Mucosa of descending colon (tissue), 3 donors: Measurements from ENCODE around the gene HPS6. TPM values are rescaled to one million over a fixed set of nuclear protein-coding genes. Genes with fewer than 3 reads are reported as not detected.
A peak's percentile ranks its signal among the peaks of the same experiment; 100 is the strongest.

ENCODE experiments used
- ATAC-seq: fragments of 200-7000 bp; cut with Tn5 transposase; one replicate; pipeline ENCODE4 v1.9.1; 2020; ENCODE audit warnings: mild to moderate bottlenecking, moderate library complexity
- DNase-seq, 3 donors: peaks; one replicate each; pipeline ENCODE4 v3.0.0-alpha.2; 2020
- H3K36me3 ChIP-seq: fragments of 200-600 bp; one replicate; pipeline ENCODE4 v1.8.0; 2021; ENCODE audit warnings: low read depth, mild to moderate bottlenecking
- H3K4me1 ChIP-seq: fragments of 200-600 bp; one replicate; pipeline ENCODE4 v1.8.0; 2021; ENCODE audit warnings: low read depth, mild to moderate bottlenecking
- H3K4me3 ChIP-seq: fragments of 200-600 bp; one replicate; pipeline ENCODE4 v1.8.0; 2021; ENCODE audit warnings: mild to moderate bottlenecking
- H3K9me3 ChIP-seq: fragments of 200-600 bp; one replicate; pipeline ENCODE4 v1.8.0; 2021; ENCODE audit warnings: mild to moderate bottlenecking
- CTCF ChIP-seq: fragments of 200-600 bp; IDR thresholded peaks from one replicate; pipeline ENCODE4 v1.8.0; 2022; ENCODE audit warnings: antibody characterized with exemption, mild to moderate bottlenecking
- intact Hi-C, 2 donors: fragments of 100-400 bp; cut with DNase I in 1 of 2; cut with micrococcal nuclease in 1 of 2; formaldehyde crosslinking; loops; one replicate each; pipeline versions ENCODE4 v1.11.0 to v1.11.1; 2022; cut with DNase I, micrococcal nuclease
- total RNA-seq, 3 donors: library from RNA; stranded (reverse); fragmentation: NEBNext Ultra II Directional in 2 of 3; extraction: Animal tissue kit (Norgen Biotek cat#: 25700) in 2 of 3; gene quantifications; one replicate each; pipeline versions ENCODE4 v1.2.1 to v1.2.4, GENCODE V29; 2021 to 2023
- donor health status: DM: no; HTN: no; CAD: no; lungs with moderate emphysema.
- donor health status: DM: no; HTN: no; CAD: no.
- donor health status: DM: no; HTN: yes; CAD: no.

Gene HPS6
- total RNA-seq, 3 donors from 2014 or later = 17.8 to 21.4 (median 18.3) TPM

GRCh38 chr10:102072673-102073527, 7.8 kb downstream of the HPS6 start:
- Histone ChIP-seq H3K4me1 (peaks cover 4% of the 10 kb centered on the region), H3K36me3 (no peaks in the 10 kb centered on the region), H3K4me3 (no peak overlapping the region), H3K9me3 (no peaks in the 10 kb centered on the region)
- intact Hi-C loops = no loop called here
- peak; percentile 83 for TF ChIP-seq CTCF
- ATAC-seq (peak; percentile 95), DNase-seq (peak in 2 of 3 donors; percentile 81 to 95)

GRCh38 chr10:102083541-102083940, 18.4 kb downstream of the HPS6 start:
- no peaks in the 10 kb centered on the region for H3K4me1 ChIP-seq
- H3K36me3 ChIP-seq = no peaks in the 10 kb centered on the region
- TF ChIP-seq CTCF = no peak
- intact Hi-C loops = no loop called here
- no peak overlapping the region for H3K4me3 ChIP-seq
- no peak for ATAC-seq
- H3K9me3 ChIP-seq = no peaks in the 10 kb centered on the region
- DNase-seq = no peak

GRCh38 chr10:102085336-102085735, 20.2 kb downstream of the HPS6 start:
- ATAC-seq (no peak), DNase-seq (no peak)
- Histone ChIP-seq H3K4me3 (no peak overlapping the region), H3K36me3 (no peaks in the 10 kb centered on the region), H3K4me1 (no peaks in the 10 kb centered on the region), H3K9me3 (no peaks in the 10 kb centered on the region)
- TF ChIP-seq CTCF = no peak
- intact Hi-C loops = no loop called here

GRCh38 chr10:102086196-102086595, 21.0 kb downstream of the HPS6 start:
- intact Hi-C loops = no loop called here
- TF ChIP-seq CTCF = no peak

GRCh38 chr10:102090772-102091171, 25.6 kb downstream of the HPS6 start:
- Histone ChIP-seq H3K4me1 (no peaks in the 10 kb centered on the region), H3K4me3 (no peak overlapping the region), H3K36me3 (no peaks in the 10 kb centered on the region), H3K9me3 (no peaks in the 10 kb centered on the region)
- no peak for ATAC-seq
- intact Hi-C loops = no loop called here
- DNase-seq = no peak
- TF ChIP-seq CTCF = no peak

More at GRCh38 chr10:102086196-102086595, 21.0 kb downstream of the HPS6 start:
- Histone ChIP-seq H3K4me3 (no peak overlapping the region), H3K9me3 (no peaks in the 10 kb centered on the region), H3K36me3 (no peaks in the 10 kb centered on the region), H3K4me1 (no peaks in the 10 kb centered on the region)
- ATAC-seq = no peak
- DNase-seq = no peak
